NCI-H748 treated with DMSO at 0.1 percent for 48 hours (cell line): ENCODE data around the gene FAM83F.

Source experiments
- DNase-seq: peaks from one replicate; lab custom pipeline; 2025; lab: John Stamatoyannopoulos, UW

FAM83F gene

GRCh38 chr22:40067639-40068038 is 72.9 kb downstream of the FAM83F start:
- no peak for DNase-seq

- no peak for DNase-seq
Measured at GRCh38 chr22:40070701-40071100, 75.9 kb downstream of the FAM83F start.

- DNase-seq, result no peak
Measured at GRCh38 chr22:40071720-40072119, 77.0 kb downstream of the FAM83F start.

GRCh38 chr22:40076702-40077645 is 82.2 kb downstream of the FAM83F start:
- no peak for DNase-seq

GRCh38 chr22:40077646-40078016 is 82.9 kb downstream of the FAM83F start:
- DNase-seq, result no peak

GRCh38 chr22:40081662-40082061 is 86.9 kb downstream of the FAM83F start:
- no peak for DNase-seq

GRCh38 chr22:40082184-40082583 is 87.4 kb downstream of the FAM83F start:
- no peak for DNase-seq

- DNase-seq, result no peak
Measured at GRCh38 chr22:40083794-40084193, 89.0 kb downstream of the FAM83F start.

GRCh38 chr22:40084246-40084645 is 89.5 kb downstream of the FAM83F start:
- no peak for DNase-seq

- DNase-seq, result no peak
Measured at GRCh38 chr22:40088818-40089217, 94.1 kb downstream of the FAM83F start.
